Urinary bladder (tissue), 4 donors: ENCODE measurements around the gene GAS7. TPM values are rescaled to one million over a fixed set of nuclear protein-coding genes. Genes with fewer than 3 reads are reported as not detected.

Experiments
- DNase-seq: peaks from one replicate; pipeline ENCODE4 v3.0.0-alpha.2; 2015; ENCODE audit errors: extremely low spot score
- H3K27ac ChIP-seq: one replicate; pipeline ENCODE4 v1.5.1; 2013; ENCODE audit warnings: low read depth, mild to moderate bottlenecking, moderate library complexity
- H3K36me3 ChIP-seq: one replicate; pipeline ENCODE4 v1.6.1; 2013; ENCODE audit warnings: mild to moderate bottlenecking, moderate library complexity; ENCODE audit not compliant: insufficient read depth
- H3K4me1 ChIP-seq: one replicate; pipeline ENCODE4 v1.6.1; 2013; ENCODE audit warnings: mild to moderate bottlenecking, moderate library complexity; ENCODE audit not compliant: insufficient read depth
- H3K4me3 ChIP-seq: one replicate; pipeline ENCODE4 v1.5.1; 2013; ENCODE audit warnings: low read depth, low read length
- WGBS: extraction: QIAGEN DNeasy Blood & Tissue Kit; methylation state at CpG from one replicate; pipeline ENCODE4 v1.1.7; 2013; 5-methylcytosine and 5-hydroxymethylcytosine counted together
- polyA plus RNA-seq: library from polyadenylated mRNA; stranded (reverse); fragments of 200-250 nt; gene quantifications from one replicate; pipeline ENCODE4 v1.2.3, GENCODE V29; 2013
- total RNA-seq: library from RNA; depleted of rRNA; stranded (reverse); fragments of >200 nt; gene quantifications from one replicate; pipeline ENCODE4 v1.2.3, GENCODE V29; 2014
- donor health status: healthy with polysubstance abuse.
- donor health status: healthy.

The GAS7 gene
- total and polyA plus RNA-seq, 2 donors = 32.7 to 86.7 TPM

- 70% methylated on average over 12 of the region's 12 CpGs for WGBS
- no peak for DNase-seq
- Histone ChIP-seq H3K27ac (no peak overlapping the region), H3K4me3 (no peak overlapping the region), H3K4me1 (no peaks in the 10 kb centered on the region), H3K36me3 (no peaks in the 10 kb centered on the region)
Measured at GRCh38 chr17:10151667-10152496, 46.5 kb downstream of the GAS7 start.

DNA sequence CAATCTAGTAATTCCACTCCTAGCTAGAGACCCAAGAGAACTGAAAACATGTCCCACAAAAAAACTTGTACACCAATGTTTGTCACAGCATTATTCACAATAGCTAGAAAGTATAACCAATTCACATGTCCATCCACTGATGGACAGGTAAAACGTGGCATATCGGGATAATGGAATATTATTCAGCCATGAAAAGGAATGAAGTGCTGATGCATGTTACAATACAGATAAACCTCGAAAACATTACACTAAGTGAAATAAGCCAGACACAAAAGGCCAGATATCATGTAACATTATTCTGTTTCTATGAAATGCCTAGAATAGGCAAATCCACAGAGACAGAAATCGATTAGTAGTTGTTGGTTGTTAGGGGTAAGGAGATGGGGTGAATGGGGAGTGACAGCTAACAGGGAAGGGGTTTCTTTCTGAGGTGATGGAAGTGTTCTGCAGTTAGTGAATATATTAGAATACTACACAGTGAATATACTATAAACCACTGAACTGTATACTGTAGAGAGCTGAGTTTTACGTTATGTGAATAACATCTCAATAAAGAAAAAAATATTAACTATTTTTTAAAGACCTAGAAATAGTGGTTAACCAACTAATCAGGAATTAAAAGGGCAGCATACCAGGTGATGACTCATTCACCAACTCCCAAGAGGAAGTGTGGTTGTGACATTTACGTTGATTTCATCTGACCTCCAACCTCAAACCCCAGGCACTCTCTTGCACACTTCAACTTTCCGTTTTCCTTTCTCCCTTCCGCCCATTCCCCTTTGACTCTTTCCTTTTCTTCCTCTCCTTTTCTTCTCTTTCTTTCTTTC lies 48.6 kb downstream of the GAS7 start:
- no peaks in the 10 kb centered on the region for H3K36me3 ChIP-seq
- no peak overlapping the region for H3K27ac ChIP-seq
- no peak for DNase-seq
- 70% methylated on average over 8 of the region's 8 CpGs for WGBS
- no peaks in the 10 kb centered on the region for H3K4me1 ChIP-seq
- no peak overlapping the region for H3K4me3 ChIP-seq

DNA sequence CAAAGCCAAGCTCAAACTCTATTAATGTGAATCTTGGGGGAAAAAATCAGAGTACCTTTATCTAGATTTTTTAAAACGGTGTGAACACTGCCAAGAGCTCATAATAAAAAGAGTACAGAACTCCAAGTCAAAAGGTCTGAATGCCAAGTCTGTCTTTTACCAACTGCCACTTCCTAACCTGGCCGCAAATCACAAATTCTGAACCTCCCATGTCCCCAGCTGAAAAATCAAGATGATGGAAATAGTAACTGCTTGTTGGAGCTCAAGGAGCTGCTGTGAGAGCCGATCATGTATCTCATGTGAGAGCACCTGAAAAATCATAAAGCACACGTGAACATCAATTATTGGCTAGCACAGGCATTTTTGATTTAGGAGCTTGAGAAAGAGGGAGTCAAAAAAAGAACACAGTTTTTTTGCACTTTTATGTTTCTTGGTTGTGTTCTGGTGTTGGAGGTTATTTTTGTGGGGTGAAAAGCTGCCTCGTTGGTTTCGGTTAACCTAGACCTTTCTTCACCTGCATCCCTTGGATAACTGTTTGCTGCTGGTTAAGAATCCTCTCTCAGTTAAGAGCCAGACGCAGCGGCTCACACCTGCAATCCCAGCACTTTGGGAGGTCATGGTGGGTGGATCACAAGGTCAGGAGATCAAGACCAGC lies 50.5 kb downstream of the GAS7 start:
- Histone ChIP-seq H3K27ac (no peak overlapping the region), H3K4me3 (no peak overlapping the region), H3K4me1 (no peaks in the 10 kb centered on the region), H3K36me3 (no peaks in the 10 kb centered on the region)
- 64% methylated on average over 8 of the region's 8 CpGs for WGBS
- DNase-seq = no peak

DNA sequence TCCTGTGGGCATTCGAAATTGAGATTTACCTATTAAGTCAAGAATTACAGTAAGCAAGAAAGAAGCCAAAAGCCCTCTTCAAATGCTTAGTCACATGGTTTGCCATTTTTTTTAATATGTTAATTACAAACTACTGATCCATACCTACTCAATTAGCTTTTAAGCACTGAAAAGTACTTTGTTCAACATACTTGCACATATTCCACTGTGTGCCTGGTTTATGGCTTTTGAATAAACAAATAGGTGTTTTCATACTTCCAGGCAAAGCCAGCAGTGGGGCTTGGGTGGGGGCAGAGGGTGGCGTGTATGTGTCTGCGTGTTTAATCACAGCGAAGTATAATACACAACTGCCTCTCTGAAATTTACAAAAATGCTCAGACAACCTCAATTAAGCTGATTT lies 51.4 kb downstream of the GAS7 start:
- Histone ChIP-seq H3K4me1 (no peaks in the 10 kb centered on the region), H3K4me3 (no peak overlapping the region), H3K27ac (no peak overlapping the region), H3K36me3 (no peaks in the 10 kb centered on the region)
- 49% methylated on average over 4 of the region's 4 CpGs for WGBS
- no peak for DNase-seq

GRCh38 chr17:10144982-10145381 lies 53.4 kb downstream of the GAS7 start:
- DNase-seq = no peak
- H3K4me3 ChIP-seq = no peak overlapping the region
- WGBS = 54% methylated on average over 7 of the region's 7 CpGs
- no peaks in the 10 kb centered on the region for H3K4me1 ChIP-seq
- no peak overlapping the region for H3K27ac ChIP-seq
- no peaks in the 10 kb centered on the region for H3K36me3 ChIP-seq

GRCh38 chr17:10144456-10144855 lies 54.0 kb downstream of the GAS7 start:
- no peak for DNase-seq
- Histone ChIP-seq H3K4me1 (no peaks in the 10 kb centered on the region), H3K4me3 (no peak overlapping the region), H3K36me3 (no peaks in the 10 kb centered on the region), H3K27ac (no peak overlapping the region)
- WGBS = 95% methylated on average over 6 of the region's 6 CpGs

- Histone ChIP-seq H3K4me3 (no peak overlapping the region), H3K36me3 (no peaks in the 10 kb centered on the region), H3K4me1 (no peaks in the 10 kb centered on the region), H3K27ac (no peak overlapping the region)
- WGBS = 88% methylated on average over 2 of the region's 2 CpGs
- DNase-seq = no peak
Measured at GRCh38 chr17:10141436-10141835, 57.0 kb downstream of the GAS7 start.

DNA sequence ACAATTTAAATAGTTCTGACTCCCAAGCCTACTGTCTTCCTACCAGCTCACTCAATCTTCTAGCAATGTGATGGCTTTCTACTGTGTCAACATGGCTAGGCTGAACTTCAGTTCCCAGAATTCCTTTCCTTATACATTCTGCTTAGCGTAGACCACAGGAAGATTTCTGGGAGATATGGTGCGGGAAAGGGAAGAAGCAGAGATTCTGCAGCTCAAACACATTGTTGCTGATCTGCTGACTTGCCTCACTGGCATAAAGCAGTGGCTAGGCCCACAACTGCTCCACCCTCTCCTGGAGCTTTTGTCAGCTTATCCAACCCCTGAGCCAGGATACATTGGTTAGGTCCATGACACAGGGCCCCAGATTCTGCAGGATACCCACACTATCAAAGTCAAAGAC lies 58.8 kb downstream of the GAS7 start:
- DNase-seq = no peak
- Histone ChIP-seq H3K4me3 (no peak overlapping the region), H3K4me1 (no peaks in the 10 kb centered on the region), H3K27ac (no peak overlapping the region), H3K36me3 (no peaks in the 10 kb centered on the region)
- 93% methylated on average over 2 of the region's 2 CpGs for WGBS

- no peak overlapping the region for H3K27ac ChIP-seq
- H3K36me3 ChIP-seq = no peaks in the 10 kb centered on the region
- WGBS = 53% methylated on average over 15 of the region's 15 CpGs
- no peak for DNase-seq
- H3K4me1 ChIP-seq = no peaks in the 10 kb centered on the region
- H3K4me3 ChIP-seq = no peak overlapping the region
Measured at GRCh38 chr17:10136258-10136981, 62.0 kb downstream of the GAS7 start.

- DNase-seq = no peak
- H3K36me3 ChIP-seq = no peaks in the 10 kb centered on the region
- H3K4me1 ChIP-seq = no peaks in the 10 kb centered on the region
- no peak overlapping the region for H3K4me3 ChIP-seq
- 27% methylated on average over 12 of the region's 12 CpGs for WGBS
- no peak overlapping the region for H3K27ac ChIP-seq
Measured at GRCh38 chr17:10135539-10136257, 62.7 kb downstream of the GAS7 start.

DNA sequence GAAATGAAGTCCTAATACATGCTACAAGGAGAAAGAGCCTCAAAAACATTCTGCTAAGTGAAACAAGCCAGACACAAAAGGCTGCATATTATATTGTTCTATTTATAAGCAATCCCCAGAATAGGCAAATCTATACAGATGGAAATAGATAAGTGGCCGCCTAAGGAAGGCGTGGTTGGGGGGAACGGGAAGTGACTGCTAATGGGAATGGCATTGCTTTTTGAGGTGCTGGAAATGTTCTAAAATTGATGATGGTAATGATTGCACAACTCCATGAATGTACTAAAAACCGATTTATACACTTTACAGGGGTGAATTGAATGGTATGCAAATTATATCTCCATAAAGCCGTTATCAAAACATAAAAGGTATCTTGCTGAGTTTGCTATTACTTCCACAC lies 67.7 kb downstream of the GAS7 start:
- DNase-seq = no peak
- H3K27ac ChIP-seq = no peak overlapping the region
- WGBS = 72% methylated on average over 5 of the region's 5 CpGs
- no peaks in the 10 kb centered on the region for H3K4me1 ChIP-seq
- H3K4me3 ChIP-seq = no peak overlapping the region
- no peaks in the 10 kb centered on the region for H3K36me3 ChIP-seq

DNA sequence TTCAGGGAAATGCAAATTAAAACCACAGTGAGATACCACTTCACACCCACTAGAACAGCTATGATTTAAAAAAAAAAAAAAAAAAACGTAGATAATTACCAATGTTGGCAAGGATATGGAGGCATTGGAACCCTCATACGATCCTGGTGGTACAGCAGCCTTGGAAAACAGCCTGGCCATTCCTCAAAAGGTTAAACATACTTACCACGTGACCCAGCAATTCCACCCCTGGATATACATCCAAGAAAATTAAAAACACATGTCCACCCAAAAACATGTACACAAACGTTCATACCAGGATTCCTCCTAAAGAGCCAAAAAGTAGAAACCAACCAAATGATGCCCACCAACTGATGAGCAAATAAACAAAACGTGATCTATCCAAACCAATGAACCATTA lies 68.1 kb downstream of the GAS7 start:
- Histone ChIP-seq H3K4me1 (no peaks in the 10 kb centered on the region), H3K4me3 (no peak overlapping the region), H3K27ac (no peak overlapping the region), H3K36me3 (no peaks in the 10 kb centered on the region)
- 41% methylated on average over 5 of the region's 5 CpGs for WGBS
- DNase-seq = no peak
